Activated CD8-positive, alpha-beta memory T cell treated with anti-CD3 and anti-CD28 coated beads for 36 hours (primary cell): Measurements from ENCODE around the gene TSN. TPM values are rescaled to one million over a fixed set of nuclear protein-coding genes. Genes with fewer than 3 reads are reported as not detected.

Experiments used
- CTCF ChIA-PET: fragments of 350-600 bp; sonication (Branson Sonifier 250); formaldehyde crosslinking; loops from one replicate; lab custom pipeline; 2021; ENCODE audit warnings: antibody characterized with exemption; lab: Charles Lee
- POLR2A ChIA-PET: fragments of 350-600 bp; sonication (Branson Sonifier 250); formaldehyde crosslinking; loops from one replicate; lab custom pipeline; 2021; ENCODE audit warnings: antibody characterized with exemption; lab: Charles Lee
- total RNA-seq, 2 experiments: library from RNA; stranded (reverse); gene quantifications; one replicate each; pipeline ENCODE4 v1.2.3, GENCODE V29; 2021

The TSN gene
- total RNA-seq, 2 experiments from 2014 or later: 78.0 to 89.5 TPM

- POLR2A ChIA-PET: interaction anchor here (0.7 to 2.3 kb wide), 4 partner anchors 37 to 207 kb away, joined by 3 to 28 read pairs (median 6); partner anchors contain the start of genes CLASP1 and RNU4ATAC
Observed at GRCh38 chr2:121736462-121737336, 18.8 kb upstream of the TSN start, which contains the start of gene NIFK. Gene NIFK, minus strand, starts transcription at chr2:121736875. Its CDS starts 25 bp downstream, at chr2:121736850.

DNA sequence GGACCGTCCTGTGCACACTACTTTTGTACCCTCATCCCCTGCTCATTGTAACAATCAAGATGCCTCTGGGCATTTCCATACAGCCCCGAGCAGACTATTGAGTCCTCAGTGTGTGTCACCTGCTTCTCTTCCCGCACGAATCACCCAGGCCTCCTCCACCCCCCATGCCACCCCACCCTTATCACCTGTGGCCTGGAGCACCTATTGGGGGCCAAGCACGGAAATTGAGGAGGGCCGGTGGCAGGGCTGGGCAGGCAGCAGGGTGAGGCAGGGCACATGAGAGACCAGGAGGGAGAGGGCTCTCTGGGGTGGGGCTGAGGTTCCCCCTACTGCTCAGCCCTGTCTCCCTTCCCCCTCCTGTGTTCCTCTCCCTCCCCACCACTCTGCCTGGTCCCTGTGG lies 14.5 kb upstream of the TSN start:
- POLR2A ChIA-PET: no interaction called here
- CTCF ChIA-PET: no interaction called here

More at GRCh38 chr2:121736462-121737336, 18.8 kb upstream of the TSN start, which contains the start of gene NIFK:
- CTCF ChIA-PET: interaction anchor here (0.6 to 1.2 kb wide), 3 partner anchors 18 to 238 kb away, joined by 3 read pairs; partner anchors contain the start of gene TSN

GRCh38 chr2:121741450-121741849 lies 14.0 kb upstream of the TSN start:
- POLR2A ChIA-PET: no interaction called here
- CTCF ChIA-PET: no interaction called here

DNA sequence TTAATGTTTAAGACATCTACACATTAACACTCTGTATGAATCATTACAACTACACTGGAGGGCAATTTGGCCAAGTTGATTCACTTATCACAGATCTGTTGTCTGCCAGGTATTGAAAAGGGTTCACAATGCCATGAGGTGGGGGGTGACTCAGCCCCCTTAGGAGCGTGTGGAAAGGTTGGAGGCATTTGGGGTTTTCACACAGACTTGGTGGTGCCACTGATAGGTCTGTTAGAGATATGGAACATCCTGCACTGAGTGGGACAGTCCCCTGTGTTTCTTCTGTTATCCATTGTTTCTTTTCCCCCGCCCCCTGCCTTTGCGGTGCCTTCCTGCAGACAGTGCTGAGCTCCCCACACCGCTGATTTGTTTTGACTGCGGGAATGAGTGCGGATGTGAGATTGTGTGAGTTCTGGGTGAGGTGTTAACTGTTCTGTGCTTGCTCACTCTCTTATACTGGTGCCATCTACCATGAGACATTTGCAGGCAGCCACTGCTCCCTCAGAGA lies 9.3 kb upstream of the TSN start:
- ChIA-PET CTCF (no interaction called here), POLR2A (no interaction called here)

DNA sequence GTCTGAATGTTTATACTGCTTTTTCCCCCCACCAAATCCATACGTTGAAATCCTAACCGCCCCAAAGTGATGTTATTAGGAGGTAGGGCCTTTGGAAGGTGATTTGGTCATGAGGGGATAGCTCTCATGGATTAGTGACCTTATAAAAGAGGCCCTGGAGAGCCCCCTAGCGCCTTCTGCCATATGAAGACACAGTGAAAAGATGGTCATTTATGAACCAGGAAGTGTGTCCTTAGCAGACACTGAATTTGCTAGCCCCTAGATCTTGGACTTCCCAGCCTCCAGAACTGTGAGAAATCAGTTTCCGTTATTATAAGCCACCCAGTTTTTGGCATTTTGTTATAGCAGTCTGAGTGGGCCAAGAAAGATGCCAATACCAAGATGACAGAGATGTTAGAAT lies 7.2 kb upstream of the TSN start:
- ChIA-PET CTCF (no interaction called here), POLR2A (no interaction called here)

DNA sequence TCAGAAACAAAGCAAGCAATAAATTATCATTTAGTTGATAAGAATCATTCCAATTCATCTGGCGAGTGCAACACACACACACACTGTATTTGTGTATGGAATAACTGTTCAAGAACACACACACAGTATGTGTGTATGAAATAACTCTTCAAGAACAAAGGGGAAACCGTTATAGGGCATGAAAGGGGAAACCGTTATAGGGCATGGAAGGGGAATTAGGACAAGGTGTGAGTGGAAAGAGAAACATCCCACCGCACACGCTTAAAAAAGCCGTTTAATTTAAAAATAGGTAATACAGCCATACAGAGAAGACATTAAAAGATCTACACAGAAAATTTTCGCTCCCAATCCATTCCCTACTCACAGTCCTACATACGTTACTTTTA lies 607 bp upstream of the TSN start:
- ChIA-PET POLR2A (no interaction called here), CTCF (interaction anchor here (1.4 kb wide), 1 partner anchor 19 kb away, joined by 3 read pairs; the partner anchor contains the start of gene NIFK)

GRCh38 chr2:121764681-121765228 lies 9.3 kb downstream of the TSN start:
- ChIA-PET POLR2A (no interaction called here), CTCF (no interaction called here)

- CTCF ChIA-PET: no interaction called here
- POLR2A ChIA-PET: no interaction called here
Observed at GRCh38 chr2:121766624-121767023, 11.2 kb downstream of the TSN start.

GRCh38 chr2:121768143-121768755 lies 12.8 kb downstream of the TSN start:
- ChIA-PET CTCF (no interaction called here), POLR2A (no interaction called here)

- ChIA-PET POLR2A (no interaction called here), CTCF (no interaction called here)
Observed at GRCh38 chr2:121771976-121772742, 16.7 kb downstream of the TSN start.

DNA sequence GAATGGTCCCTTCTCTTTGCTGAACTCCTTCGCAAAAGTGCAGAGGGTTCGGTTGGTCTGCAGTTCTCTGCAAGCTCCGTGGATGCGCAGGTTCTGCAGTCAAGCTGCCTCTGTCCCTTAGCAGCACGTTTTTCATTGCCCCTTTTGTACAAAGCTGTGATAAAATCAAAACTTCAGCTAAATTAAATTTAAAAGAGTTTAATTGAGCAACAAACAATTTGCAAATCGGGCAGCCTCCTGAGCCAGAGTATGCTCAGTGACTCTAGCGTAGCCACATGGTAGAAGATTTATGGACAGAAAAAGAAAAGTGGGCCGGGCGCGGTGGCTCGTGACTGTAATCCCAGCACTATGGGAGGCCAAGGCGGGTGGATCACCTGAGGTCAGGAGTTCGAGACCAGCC lies 18.8 kb downstream of the TSN start:
- ChIA-PET POLR2A (no interaction called here), CTCF (interaction anchor here (0.9 kb wide), 1 partner anchor 20 kb away, joined by 3 read pairs; no protein-coding TSS in a partner anchor)

- ChIA-PET POLR2A (no interaction called here), CTCF (no interaction called here)
Observed at GRCh38 chr2:121776361-121776760, 20.9 kb downstream of the TSN start.

- CTCF ChIA-PET: no interaction called here
- POLR2A ChIA-PET: no interaction called here
Observed at GRCh38 chr2:121776885-121777698, 21.6 kb downstream of the TSN start.

GRCh38 chr2:121777699-121778058 lies 22.2 kb downstream of the TSN start:
- ChIA-PET CTCF (no interaction called here), POLR2A (no interaction called here)

GRCh38 chr2:121778741-121779487 lies 23.5 kb downstream of the TSN start:
- ChIA-PET CTCF (no interaction called here), POLR2A (interaction anchor here (0.6 kb wide), 1 partner anchor 209 kb away, joined by 3 read pairs; no protein-coding TSS in a partner anchor)

DNA sequence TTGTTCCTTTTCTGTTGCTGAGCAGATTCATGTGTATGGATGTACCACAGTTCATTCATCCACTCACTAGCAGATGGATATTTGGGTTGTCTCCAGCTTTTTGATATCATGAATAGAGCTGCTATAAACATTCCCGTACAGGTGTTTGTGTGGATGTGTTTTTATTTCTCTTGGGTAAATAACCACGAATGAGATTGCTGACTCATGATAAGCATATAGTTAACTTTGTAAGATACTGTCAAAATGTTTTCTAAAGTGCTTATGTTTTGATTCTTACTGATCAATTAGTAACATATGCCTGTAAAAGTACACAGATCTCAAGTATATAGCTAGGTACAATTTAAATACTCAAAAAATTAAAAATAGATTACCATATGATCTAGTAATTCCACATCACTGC lies 27.7 kb downstream of the TSN start:
- CTCF ChIA-PET: no interaction called here
- POLR2A ChIA-PET: no interaction called here

DNA sequence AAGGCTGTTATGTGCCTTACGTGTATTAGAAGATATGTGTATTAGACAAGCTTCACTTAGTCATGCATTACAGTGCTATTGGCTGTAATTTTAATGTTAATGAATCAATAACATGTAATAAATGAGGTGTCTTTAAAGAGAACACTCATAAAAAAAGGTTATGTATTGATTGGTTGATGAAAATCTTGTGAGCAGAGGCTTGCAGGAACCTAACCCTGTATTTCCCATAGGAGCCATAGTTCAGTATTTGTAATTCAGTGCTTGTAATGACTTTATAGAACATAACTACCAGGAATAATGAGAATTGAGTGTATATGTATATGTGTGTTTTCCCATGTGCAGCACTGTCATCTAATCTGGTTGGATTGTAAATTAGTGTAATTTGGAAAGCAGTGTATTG lies 33.2 kb downstream of the TSN start:
- POLR2A ChIA-PET: no interaction called here
- CTCF ChIA-PET: no interaction called here
